Panc1 (cell line): ENCODE data around the gene HDLBP. TPM values are rescaled to one million over a fixed set of nuclear protein-coding genes. Genes with fewer than 3 reads are reported as not detected.
A peak's percentile ranks its signal among the peaks of the same experiment; 100 is the strongest.

Experiments
- ATAC-seq: fragments of 200-7000 bp; cut with Tn5 transposase; 2 replicates; pipeline ENCODE4 v1.9.1; 2020; ENCODE audit warnings: mild to moderate bottlenecking, moderate library complexity
- BruUV-seq: library from RNA; stranded (reverse); fragments of 400-500 nt; replicated peaks from 2 replicates; lab custom pipeline; 2021; lab: Mats Ljungman, UMichigan
- CTCF ChIA-PET: fragments of 300-600 bp; sonication (Branson Sonifier 250); formaldehyde crosslinking; loops from one replicate; lab custom pipeline; 2022; ENCODE audit warnings: antibody characterized with exemption; lab: Charles Lee
- POLR2A ChIA-PET: fragments of 300-600 bp; sonication (Branson Sonifier 250); formaldehyde crosslinking; loops from one replicate; lab custom pipeline; 2022; ENCODE audit warnings: antibody characterized with exemption; lab: Charles Lee
- DNase-seq: peaks from one replicate; pipeline ENCODE4 v3.0.0-alpha.2; 2010; ENCODE audit warnings: low read depth, low spot score
- H3K27ac ChIP-seq: 2 replicates; pipeline ENCODE4 v1.5.1; 2011; ENCODE audit warnings: mild to moderate bottlenecking, low read length, inconsistent platforms
- H3K27me3 ChIP-seq: fragments of 200-500 bp; sonication (Bioruptor generic); 2 replicates; pipeline ENCODE4 v1.6.0; 2014; ENCODE audit warnings: low read length, inconsistent platforms; ENCODE audit not compliant: control insufficient read depth, insufficient read depth
- H3K36me3 ChIP-seq: fragments of 200-500 bp; sonication (Bioruptor generic); 2 replicates; pipeline ENCODE4 v1.5.1; 2014; ENCODE audit warnings: inconsistent platforms, mild to moderate bottlenecking, low read length, moderate library complexity; ENCODE audit not compliant: control insufficient read depth, insufficient read depth
- H3K4me1 ChIP-seq: 2 replicates; pipeline ENCODE4 v1.5.1; 2011; ENCODE audit warnings: inconsistent platforms, mild to moderate bottlenecking, low read length, moderate library complexity; ENCODE audit not compliant: control insufficient read depth, insufficient read depth
- H3K4me3 ChIP-seq, 2 experiments: 2 replicates each; pipeline ENCODE4 v1.5.1; 2011 to 2012; ENCODE audit warnings: low read depth in 2 of 2, low read length in 2 of 2, mild to moderate bottlenecking in 2 of 2, inconsistent platforms in 1 of 2, moderate library complexity in 1 of 2
- H3K9me3 ChIP-seq: fragments of 200-500 bp; sonication (Bioruptor generic); 2 replicates; pipeline ENCODE4 v1.5.1; 2014; ENCODE audit warnings: low read depth, mild to moderate bottlenecking, inconsistent platforms, low read length, moderate library complexity; ENCODE audit not compliant: control insufficient read depth, insufficient read depth
- POLR2AphosphoS5 ChIP-seq: IDR thresholded peaks from 2 replicates; pipeline ENCODE4 v1.6.1; 2012; ENCODE audit warnings: mild to moderate bottlenecking, low read depth, low read length, moderate library complexity
- SIN3A ChIP-seq: IDR thresholded peaks from 2 replicates; pipeline ENCODE4 v1.6.1; 2012; ENCODE audit warnings: low read depth, mild to moderate bottlenecking, low read length, moderate library complexity, borderline replicate concordance; ENCODE audit not compliant: insufficient read depth
- TCF7L2 ChIP-seq: IDR thresholded peaks from 2 replicates; pipeline ENCODE4 v1.6.1; 2011; ENCODE audit warnings: mild to moderate bottlenecking, low read depth, low read length, inconsistent platforms
- in situ Hi-C: cut with HindIII; loops from 2 replicates; pipeline ENCODE4 v1.10.0; 2016; ENCODE audit warnings: low sequenced_read_pairs, low pct_unique_long_range_greater_than_20kb
- intact Hi-C: fragments of 100-400 bp; cut with micrococcal nuclease; formaldehyde crosslinking; loops from one replicate; pipeline ENCODE4 v1.10.0; 2022; ENCODE audit not compliant: unreplicated experiment
- total RNA-seq: library from RNA; stranded (reverse); gene quantifications from one replicate; pipeline ENCODE4 v1.2.1, GENCODE V29; 2021; ENCODE audit not compliant: unreplicated experiment
- TF ChIP-seq, protein P1 (sequence below): fragments of 450-650 bp; IDR thresholded peaks from 2 replicates; pipeline ENCODE4 v1.5.1; 2017; ENCODE audit warnings: mild to moderate bottlenecking
- TF ChIP-seq, protein P2 (sequence below), 2 experiments: IDR thresholded peaks; 2 replicates each; pipeline ENCODE4 v1.6.1; 2011 to 2012; ENCODE audit warnings: low read depth in 2 of 2, control low read depth in 1 of 2, low read length in 1 of 2, mild to moderate bottlenecking in 1 of 2, moderate library complexity in 1 of 2; ENCODE audit not compliant: insufficient read depth in 1 of 2

HDLBP gene
- total RNA-seq, 1 experiment from 2014 or later: 656 TPM

DNA sequence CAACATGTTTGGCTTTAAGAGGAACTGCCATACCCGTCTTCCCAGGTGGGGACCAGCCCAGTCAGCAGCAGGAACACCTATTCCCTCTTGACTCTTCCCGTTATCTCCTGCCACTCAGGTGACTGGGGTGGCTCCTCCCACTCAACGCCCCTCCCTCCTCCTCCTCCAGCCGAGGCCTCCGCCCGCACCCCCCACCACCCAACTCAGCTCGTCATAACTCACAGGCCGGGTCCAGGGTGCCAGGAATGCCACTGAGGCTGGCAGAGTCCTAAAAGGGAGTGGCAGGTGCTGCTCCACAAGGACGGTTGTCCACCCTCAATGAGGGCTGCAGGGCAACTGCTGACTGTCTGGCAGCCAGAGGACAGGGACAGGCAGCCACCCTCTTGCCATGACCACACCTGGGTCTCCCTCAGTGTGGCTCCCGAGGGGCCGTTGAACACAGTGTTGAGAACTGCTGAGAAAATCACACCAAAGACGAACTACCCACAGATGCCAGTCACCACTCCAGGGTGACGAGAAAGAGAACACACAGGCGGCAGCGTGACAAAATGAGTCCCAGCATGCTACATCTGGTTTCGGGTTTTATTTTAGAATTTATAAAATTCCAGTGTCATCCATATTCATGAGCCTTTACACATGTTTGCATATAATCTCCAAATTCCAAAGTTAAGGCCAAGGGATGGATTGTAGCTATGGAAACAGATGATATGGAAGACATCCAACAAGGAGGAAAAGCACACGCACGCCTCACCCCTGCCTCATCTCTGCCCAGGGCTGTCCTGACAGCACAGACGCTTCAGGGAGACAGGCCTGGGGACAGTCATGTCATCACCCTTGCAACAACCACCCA is 88.5 kb downstream of the HDLBP start:
- ATAC-seq (no peak), DNase-seq (no peak)
- ChIA-PET POLR2A (interaction anchor here (0.5 kb wide), 1 partner anchor 430 kb away, joined by 4 read pairs; no protein-coding TSS in a partner anchor), CTCF (no interaction called here)
- TF ChIP-seq, protein P1, sequence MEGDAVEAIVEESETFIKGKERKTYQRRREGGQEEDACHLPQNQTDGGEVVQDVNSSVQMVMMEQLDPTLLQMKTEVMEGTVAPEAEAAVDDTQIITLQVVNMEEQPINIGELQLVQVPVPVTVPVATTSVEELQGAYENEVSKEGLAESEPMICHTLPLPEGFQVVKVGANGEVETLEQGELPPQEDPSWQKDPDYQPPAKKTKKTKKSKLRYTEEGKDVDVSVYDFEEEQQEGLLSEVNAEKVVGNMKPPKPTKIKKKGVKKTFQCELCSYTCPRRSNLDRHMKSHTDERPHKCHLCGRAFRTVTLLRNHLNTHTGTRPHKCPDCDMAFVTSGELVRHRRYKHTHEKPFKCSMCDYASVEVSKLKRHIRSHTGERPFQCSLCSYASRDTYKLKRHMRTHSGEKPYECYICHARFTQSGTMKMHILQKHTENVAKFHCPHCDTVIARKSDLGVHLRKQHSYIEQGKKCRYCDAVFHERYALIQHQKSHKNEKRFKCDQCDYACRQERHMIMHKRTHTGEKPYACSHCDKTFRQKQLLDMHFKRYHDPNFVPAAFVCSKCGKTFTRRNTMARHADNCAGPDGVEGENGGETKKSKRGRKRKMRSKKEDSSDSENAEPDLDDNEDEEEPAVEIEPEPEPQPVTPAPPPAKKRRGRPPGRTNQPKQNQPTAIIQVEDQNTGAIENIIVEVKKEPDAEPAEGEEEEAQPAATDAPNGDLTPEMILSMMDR: no peak
- TF ChIP-seq POLR2AphosphoS5 (no peak), SIN3A (no peak), TCF7L2 (no peak)
- TF ChIP-seq, protein P2, sequence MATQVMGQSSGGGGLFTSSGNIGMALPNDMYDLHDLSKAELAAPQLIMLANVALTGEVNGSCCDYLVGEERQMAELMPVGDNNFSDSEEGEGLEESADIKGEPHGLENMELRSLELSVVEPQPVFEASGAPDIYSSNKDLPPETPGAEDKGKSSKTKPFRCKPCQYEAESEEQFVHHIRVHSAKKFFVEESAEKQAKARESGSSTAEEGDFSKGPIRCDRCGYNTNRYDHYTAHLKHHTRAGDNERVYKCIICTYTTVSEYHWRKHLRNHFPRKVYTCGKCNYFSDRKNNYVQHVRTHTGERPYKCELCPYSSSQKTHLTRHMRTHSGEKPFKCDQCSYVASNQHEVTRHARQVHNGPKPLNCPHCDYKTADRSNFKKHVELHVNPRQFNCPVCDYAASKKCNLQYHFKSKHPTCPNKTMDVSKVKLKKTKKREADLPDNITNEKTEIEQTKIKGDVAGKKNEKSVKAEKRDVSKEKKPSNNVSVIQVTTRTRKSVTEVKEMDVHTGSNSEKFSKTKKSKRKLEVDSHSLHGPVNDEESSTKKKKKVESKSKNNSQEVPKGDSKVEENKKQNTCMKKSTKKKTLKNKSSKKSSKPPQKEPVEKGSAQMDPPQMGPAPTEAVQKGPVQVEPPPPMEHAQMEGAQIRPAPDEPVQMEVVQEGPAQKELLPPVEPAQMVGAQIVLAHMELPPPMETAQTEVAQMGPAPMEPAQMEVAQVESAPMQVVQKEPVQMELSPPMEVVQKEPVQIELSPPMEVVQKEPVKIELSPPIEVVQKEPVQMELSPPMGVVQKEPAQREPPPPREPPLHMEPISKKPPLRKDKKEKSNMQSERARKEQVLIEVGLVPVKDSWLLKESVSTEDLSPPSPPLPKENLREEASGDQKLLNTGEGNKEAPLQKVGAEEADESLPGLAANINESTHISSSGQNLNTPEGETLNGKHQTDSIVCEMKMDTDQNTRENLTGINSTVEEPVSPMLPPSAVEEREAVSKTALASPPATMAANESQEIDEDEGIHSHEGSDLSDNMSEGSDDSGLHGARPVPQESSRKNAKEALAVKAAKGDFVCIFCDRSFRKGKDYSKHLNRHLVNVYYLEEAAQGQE (IDR thresholded peaks at IDR 0.05; ENCODE audit: insufficient read depth in 1 of 2, low read depth in 2 of 2, low read length in 1 of 2): no peak
- Histone ChIP-seq H3K9me3 (no peaks in the 10 kb centered on the region), H3K27ac (no peak overlapping the region), H3K4me3 (no peak overlapping the region), H3K4me1 (peaks cover 15% of the 10 kb centered on the region), H3K36me3 (peaks cover 4% of the 10 kb centered on the region; the same call in 1 of the 2 replicates), H3K27me3 (no peaks in the 10 kb centered on the region)
- in situ Hi-C loops (no loop called here), intact Hi-C loops (no loop called here)
- no TSS peak for BruUV-seq

DNA sequence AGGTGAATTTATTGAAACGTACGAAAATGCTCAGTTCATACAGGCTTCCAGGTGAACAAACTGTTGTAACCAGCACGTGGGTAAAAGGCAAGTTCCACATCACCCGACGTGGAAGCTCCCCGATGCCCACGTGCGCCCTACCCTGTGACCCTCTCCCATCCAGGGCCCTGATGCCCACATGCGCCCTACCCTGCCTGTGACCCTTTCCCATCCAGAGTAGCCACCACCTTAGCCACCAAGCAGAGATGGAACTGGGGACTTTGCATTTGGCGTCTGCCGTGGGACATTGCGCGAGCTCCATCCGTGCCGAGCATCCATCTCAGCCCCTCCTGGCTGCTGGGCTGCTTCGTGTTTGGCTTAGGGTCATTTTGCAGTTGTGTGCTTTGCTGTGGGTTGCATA is 89.5 kb downstream of the HDLBP start:
- Histone ChIP-seq H3K36me3 (0 out of 2 replicates have a peak, but pooled peaks cover 2% of the 10 kb centered on the region), H3K4me3 (no peak overlapping the region), H3K27ac (no peak overlapping the region), H3K4me1 (peaks cover 15% of the 10 kb centered on the region), H3K27me3 (no peaks in the 10 kb centered on the region), H3K9me3 (no peaks in the 10 kb centered on the region)
- no TSS peak for BruUV-seq
- TF ChIP-seq POLR2AphosphoS5: 0 out of 2 replicates have a peak, but pooled peaks have one; percentile 21
- TF ChIP-seq SIN3A: no peak
- POLR2A ChIA-PET: no interaction called here
- in situ Hi-C loops (no loop called here), intact Hi-C loops (no loop called here)
- ATAC-seq (no peak), DNase-seq (no peak)
- CTCF ChIA-PET: interaction anchor here (0.7 kb wide), 1 partner anchor 312 kb away, joined by 3 read pairs; no protein-coding TSS in a partner anchor
